IMR-90 (cell line): ENCODE data around the gene PERM1. TPM values are rescaled to one million over a fixed set of nuclear protein-coding genes. Genes with fewer than 3 reads are reported as not detected.

Experiments used
- ATAC-seq: fragments of 200-7000 bp; cut with Tn5 transposase; 2 replicates; pipeline ENCODE4 v1.9.1; 2020; ENCODE audit warnings: low read depth, mild to moderate bottlenecking, moderate library complexity
- BruUV-seq: library from RNA; stranded (reverse); fragments of 400-500 nt; replicated peaks from 2 replicates; lab custom pipeline; 2021; lab: Mats Ljungman, UMichigan
- CTCF ChIA-PET: fragments of 300-600 bp; formaldehyde crosslinking; extraction: SDS; loops from one replicate; lab custom pipeline; 2021; ENCODE audit warnings: antibody characterized with exemption; lab: Yijun Ruan, JAX
- POLR2A ChIA-PET: fragments of 300-600 bp; sonication (Branson Sonifier 250); formaldehyde crosslinking; loops from one replicate; lab custom pipeline; 2022; ENCODE audit warnings: antibody characterized with exemption; ENCODE audit not compliant: unreplicated experiment; lab: Charles Lee
- DNase-seq: peaks from one replicate; pipeline ENCODE4 v3.0.0; 2013
- H2AFZ ChIP-seq: replicated peaks from 2 replicates; pipeline ENCODE3; 2013; ENCODE audit warnings: low read length, mild to moderate bottlenecking; ENCODE audit not compliant: poor library complexity
- H2AK5ac ChIP-seq: 2 replicates; pipeline ENCODE4 v1.6.1; 2013; ENCODE audit warnings: low read depth, low read length, inconsistent platforms
- H2AK9ac ChIP-seq: replicated peaks from 2 replicates; pipeline ENCODE3; 2013; ENCODE audit warnings: mild to moderate bottlenecking, low read depth, low read length, moderate library complexity; ENCODE audit not compliant: poor library complexity
- H2BK120ac ChIP-seq: 2 replicates; pipeline ENCODE4 v1.6.1; 2013; ENCODE audit warnings: low read depth, low read length, inconsistent platforms
- H2BK15ac ChIP-seq: 3 replicates; pipeline ENCODE4 v1.6.1; 2013; ENCODE audit warnings: low read depth, low read length, inconsistent platforms
- H2BK20ac ChIP-seq: 2 replicates; pipeline ENCODE4 v1.6.1; 2013; ENCODE audit warnings: low read depth, mild to moderate bottlenecking, inconsistent platforms, low read length, moderate library complexity
- H2BK5ac ChIP-seq: 2 replicates; pipeline ENCODE4 v1.6.1; 2013; ENCODE audit warnings: mild to moderate bottlenecking, low read depth, low read length, inconsistent platforms; ENCODE audit not compliant: poor library complexity, severe bottlenecking
- H3K14ac ChIP-seq: replicated peaks from 2 replicates; pipeline ENCODE4 v1.6.1; 2013; ENCODE audit warnings: low read depth, low read length, inconsistent platforms
- H3K18ac ChIP-seq: 2 replicates; pipeline ENCODE4 v1.6.1; 2013; ENCODE audit warnings: low read depth, low read length, control low read depth
- H3K23ac ChIP-seq: 2 replicates; pipeline ENCODE4 v1.6.1; 2013; ENCODE audit warnings: low read depth, low read length, inconsistent platforms
- H3K27ac ChIP-seq: 2 replicates; pipeline ENCODE4 v1.5.1; 2013; ENCODE audit warnings: mild to moderate bottlenecking, control low read depth, low read length; ENCODE audit not compliant: insufficient read depth
- H3K27me3 ChIP-seq: 2 replicates; pipeline ENCODE4 v1.6.1; 2013; ENCODE audit warnings: low read length; ENCODE audit not compliant: control insufficient read depth, insufficient read depth
- H3K36me3 ChIP-seq: 2 replicates; pipeline ENCODE4 v1.6.1; 2013; ENCODE audit warnings: low read length, mixed read lengths; ENCODE audit not compliant: control insufficient read depth, insufficient read depth
- H3K4ac ChIP-seq: 2 replicates; pipeline ENCODE4 v1.6.1; 2013; ENCODE audit warnings: low read depth, low read length, inconsistent platforms
- H3K4me1 ChIP-seq: 2 replicates; pipeline ENCODE4 v1.6.1; 2013; ENCODE audit warnings: low read length, mixed read lengths; ENCODE audit not compliant: control insufficient read depth, insufficient read depth
- H3K4me2 ChIP-seq: 2 replicates; pipeline ENCODE4 v1.6.1; 2013; ENCODE audit warnings: low read depth, mild to moderate bottlenecking, control low read depth, low read length, moderate library complexity
- H3K4me3 ChIP-seq: 2 replicates; pipeline ENCODE4 v1.5.1; 2013; ENCODE audit warnings: low read depth, mild to moderate bottlenecking, control low read depth, low read length, moderate library complexity; ENCODE audit not compliant: insufficient read depth
- H3K56ac ChIP-seq: 2 replicates; pipeline ENCODE4 v1.6.1; 2013; ENCODE audit warnings: low read length, inconsistent platforms; ENCODE audit not compliant: insufficient read depth; ENCODE audit errors: extremely low read depth
- H3K79me1 ChIP-seq, 2 experiments: 2 replicates each; pipeline ENCODE4 v1.6.1; 2013; ENCODE audit warnings: low read length in 2 of 2, inconsistent platforms in 1 of 2, low read depth in 1 of 2
- H3K9ac ChIP-seq: 2 replicates; pipeline ENCODE4 v1.6.1; 2013; ENCODE audit warnings: low read depth, low read length, control low read depth
- H3K9me1 ChIP-seq: 2 replicates; pipeline ENCODE4 v1.6.1; 2013; ENCODE audit warnings: low read length, inconsistent platforms; ENCODE audit not compliant: insufficient read depth
- H3K9me3 ChIP-seq: 2 replicates; pipeline ENCODE4 v1.6.1; 2013; ENCODE audit warnings: low read length; ENCODE audit not compliant: control insufficient read depth, insufficient read depth
- H4K20me1 ChIP-seq: 2 replicates; pipeline ENCODE4 v1.6.1; 2013; ENCODE audit warnings: low read length, inconsistent platforms; ENCODE audit not compliant: insufficient read depth
- H4K5ac ChIP-seq: 2 replicates; pipeline ENCODE4 v1.6.1; 2013; ENCODE audit warnings: mild to moderate bottlenecking, low read depth, low read length, control low read depth
- H4K8ac ChIP-seq, 2 experiments: 2 replicates each; pipeline ENCODE4 v1.6.1; 2013; ENCODE audit warnings: low read depth in 2 of 2, low read length in 2 of 2, control low read depth in 1 of 2, inconsistent platforms in 1 of 2
- H4K91ac ChIP-seq: 2 replicates; pipeline ENCODE4 v1.6.1; 2013; ENCODE audit warnings: low read depth, low read length, inconsistent platforms; ENCODE audit not compliant: insufficient read depth
- MAZ ChIP-seq: IDR thresholded peaks from 2 replicates; pipeline ENCODE4 v1.6.1; 2012; ENCODE audit warnings: low read depth, mild to moderate bottlenecking, low read length, improper control_type of control experiment, moderate library complexity, borderline replicate concordance
- RCOR1 ChIP-seq: IDR thresholded peaks from 2 replicates; pipeline ENCODE4 v1.6.1; 2012; ENCODE audit warnings: mild to moderate bottlenecking, low read length, improper control_type of control experiment; ENCODE audit not compliant: insufficient replicate concordance
- SMC3 ChIP-seq: fragments of 150-350 bp; IDR thresholded peaks from 2 replicates; pipeline ENCODE4 v1.6.1; 2016; ENCODE audit warnings: low read depth, mild to moderate bottlenecking, antibody characterized with exemption, low read length, moderate library complexity
- WGBS, 2 experiments: methylation state at CpG; one replicate each; pipeline versions ENCODE4 v1.1.5 to v1.1.7; 2013; ENCODE audit warnings: missing lambda C conversion rate in 2 of 2; ENCODE audit not compliant: insufficient read length in 1 of 2; ENCODE audit errors: extremely low coverage in 2 of 2; 5-methylcytosine and 5-hydroxymethylcytosine counted together
- dilution Hi-C: fragments of 300-500 bp; cut with HindIII; formaldehyde crosslinking; loops from one replicate; pipeline ENCODE4 v1.14.3; 2018; ENCODE audit warnings: low sequenced_read_pairs; ENCODE audit not compliant: unreplicated experiment
- in situ Hi-C: fragments of 300-500 bp; cut with MboI; formaldehyde crosslinking; loops from 3 replicates; pipeline ENCODE4 v1.14.3; 2019; ENCODE audit warnings: low sequenced_read_pairs, inconsistent platforms, mixed read lengths
- intact Hi-C: fragments of 100-400 bp; cut with micrococcal nuclease; formaldehyde crosslinking; loops from 2 replicates; pipeline ENCODE4 v1.10.0; 2022
- polyA plus RNA-seq, 3 experiments: library from polyadenylated mRNA; depleted of rRNA; stranded (reverse); fragments of >200 nt; gene quantifications; 2 replicates each; pipeline ENCODE4 v1.2.3, GENCODE V29; 2012; ENCODE audit warnings: low replicate concordance in 1 of 3
- total RNA-seq: library from RNA; depleted of rRNA; stranded (reverse); fragments of >200 nt; gene quantifications from 2 replicates; pipeline ENCODE4 v1.2.3, GENCODE V29; 2012

The PERM1 gene
- total and polyA plus RNA-seq, 2 of the 4 experiments (the other 2 are of a cell fraction): not detected

DNA sequence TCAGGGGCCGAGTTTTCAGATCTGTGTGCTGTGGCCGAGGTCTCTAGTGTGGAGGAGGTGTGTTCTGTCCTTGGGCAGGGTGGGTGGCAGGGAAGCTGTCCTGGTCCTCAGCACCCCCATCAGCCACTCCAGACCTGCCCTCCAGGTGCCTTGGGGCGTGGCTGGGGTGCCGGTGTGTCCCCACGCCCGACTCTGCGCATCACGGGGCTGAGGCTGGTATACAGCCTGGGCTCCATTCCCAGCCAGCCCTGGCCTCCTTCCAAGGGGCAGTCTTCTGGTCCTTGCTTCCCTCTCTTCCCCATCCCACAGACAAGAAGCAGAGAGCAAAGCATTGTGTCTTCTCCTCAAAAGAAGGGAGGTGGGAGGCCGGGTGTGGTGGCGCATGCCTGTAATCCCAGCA lies 54.1 kb downstream of the PERM1 start:
- Histone ChIP-seq H3K56ac (no peak overlapping the region), H3K23ac (no peak overlapping the region), H3K27me3 (no peaks in the 10 kb centered on the region), H3K9me1 (no peaks in the 10 kb centered on the region), H2BK5ac (no peak overlapping the region), H3K36me3 (peaks cover 9% of the 10 kb centered on the region), H3K27ac (no peak overlapping the region), H4K8ac (no peak overlapping the region), H2AK9ac (no peak overlapping the region), H2BK15ac (no peak overlapping the region), H3K79me1 (peaks cover 0 to 15% of the 10 kb centered on the region in 2 experiments; a peak in 2 of 4 replicates), H4K91ac (no peak overlapping the region), H2AFZ (no peak overlapping the region), H2AK5ac (no peak overlapping the region), H3K9me3 (no peaks in the 10 kb centered on the region), H3K14ac (no peak overlapping the region), H3K4me1 (peaks cover 5% of the 10 kb centered on the region; the same call in 1 of the 2 replicates), H4K20me1 (peaks cover 10% of the 10 kb centered on the region), H3K9ac (no peak overlapping the region), H3K4me2 (no peak overlapping the region), H2BK20ac (no peak overlapping the region), H3K18ac (no peak overlapping the region), H4K5ac (no peak overlapping the region), H2BK120ac (no peak overlapping the region), H3K4ac (no peak overlapping the region), H3K4me3 (no peak overlapping the region)
- TF ChIP-seq MAZ (no peak), RCOR1 (no peak), SMC3 (no peak)
- DNase-seq (no peak), ATAC-seq (no peak)
- WGBS, 2 experiments: no CpG with 5 or more reads among the region's 10 CpGs
- BruUV-seq: no TSS peak
- in situ Hi-C loops: no loop called here
- ChIA-PET POLR2A (no interaction called here), CTCF (no interaction called here)
- intact Hi-C loops: no loop called here
- dilution Hi-C loops: no loop called here
